PC-9 (cell line): ENCODE measurements around the gene TLE1.

ENCODE experiments used
- CTCF ChIP-seq: fragments of 200-600 bp; sonication (generic); conservative IDR thresholded peaks from 2 replicates; pipeline ENCODE4 v1.6.1; 2017; ENCODE audit warnings: mixed run types, antibody characterized with exemption, mild to moderate bottlenecking, moderate library complexity
- EZH2 ChIP-seq: fragments of 200-600 bp; sonication (generic); IDR thresholded peaks from 2 replicates; pipeline ENCODE4 v1.8.0; 2017; ENCODE audit warnings: antibody characterized with exemption, low read depth

- TF ChIP-seq EZH2 = no peak
- no peak for TF ChIP-seq CTCF
Observed at GRCh38 chr9:81543695-81544094, 145.7 kb downstream of the TLE1 start.
